ENCODE data around the gene RAP1GDS1. TPM values are rescaled to one million over a fixed set of nuclear protein-coding genes. Genes with fewer than 3 reads are reported as not detected.
"Not testable (repeated sequence)": the region's sequence is repeated elsewhere in the genome, so short reads cannot be mapped to it uniquely, and the experiment has no call there.

RAP1GDS1 gene
- polyA plus RNA-seq, 2 donors = 12.6 to 16.5 TPM

DNA sequence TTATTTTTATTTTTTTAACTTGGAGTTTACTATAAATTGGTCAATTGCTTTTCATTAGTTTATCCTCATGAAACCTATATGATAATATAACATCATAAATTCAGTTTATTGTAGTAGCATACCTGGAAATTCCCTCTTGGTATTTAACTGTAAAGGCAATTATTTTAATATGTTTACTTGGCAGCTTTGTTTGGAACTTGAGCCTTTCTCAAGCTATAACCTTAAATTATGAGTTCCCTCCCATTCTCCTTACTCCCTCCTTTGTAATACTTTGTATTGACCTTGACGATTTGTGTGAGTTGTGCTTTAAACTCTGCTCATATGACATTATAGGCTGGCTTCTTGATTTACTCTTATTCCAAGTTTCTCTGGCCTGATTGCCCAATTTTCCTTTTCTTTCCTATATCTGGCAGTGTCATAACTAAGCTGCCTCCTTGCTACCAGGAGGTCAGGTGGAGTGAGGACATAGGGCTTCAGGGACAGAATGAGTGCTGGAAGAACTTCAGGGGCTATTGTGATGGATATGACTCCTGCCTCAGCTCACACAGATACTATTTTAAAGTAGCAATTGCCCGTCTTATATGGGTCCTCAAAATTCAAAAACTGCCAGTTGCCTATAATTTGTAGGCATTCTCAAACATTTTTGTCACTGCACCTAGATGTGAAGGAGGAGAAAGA lies 77.7 kb downstream of the RAP1GDS1 start:
- 95% methylated on average over 2 of the region's 2 CpGs for WGBS, 2 donors
- Histone ChIP-seq H3K27ac (ENCODE audit: low read depth in 2 of 2, low read length in 1 of 2) (no peak overlapping the region), H3K9me3 (ENCODE audit: control insufficient read depth in 2 of 2, insufficient read depth in 1 of 2, low read depth in 1 of 2, low read length in 1 of 2) (no peaks in the 10 kb centered on the region), H3K27me3 (ENCODE audit: control insufficient read depth in 1 of 2, insufficient read depth in 2 of 2, low read length in 2 of 2) (no peaks in the 10 kb centered on the region), H3K4me1 (ENCODE audit: control insufficient read depth in 2 of 2, insufficient read depth in 2 of 2, low read length in 1 of 2) (no peaks in the 10 kb centered on the region), H3K36me3 (ENCODE audit: control insufficient read depth in 2 of 2, insufficient read depth in 2 of 2, low read length in 1 of 2) (no peaks in the 10 kb centered on the region), H3K4me3 (ENCODE audit: low read depth in 1 of 2, low read length in 2 of 2) (no peak overlapping the region)

DNA sequence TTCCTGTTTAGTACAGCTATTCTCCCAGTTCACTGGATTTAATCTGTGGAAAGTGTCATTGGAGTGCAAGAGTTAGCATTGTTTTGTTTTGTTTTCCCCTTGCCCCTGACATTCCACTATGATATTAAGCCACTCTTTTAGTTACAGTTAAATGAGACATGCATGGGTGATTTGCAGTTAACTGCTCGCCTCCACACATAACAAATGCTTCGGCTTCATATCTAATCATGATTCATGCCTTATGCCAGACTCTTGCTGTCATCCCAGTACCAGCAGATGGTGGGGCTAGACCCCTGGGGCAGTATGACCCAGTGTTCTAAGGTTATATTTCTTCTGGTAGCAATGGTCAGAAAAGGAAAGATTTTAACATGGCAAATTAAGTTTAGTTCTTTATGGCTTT lies 80.1 kb downstream of the RAP1GDS1 start:
- H3K4me3 ChIP-seq (ENCODE audit: low read depth in 1 of 2, low read length in 2 of 2) = no peak overlapping the region
- no peaks in the 10 kb centered on the region for H3K4me1 ChIP-seq (ENCODE audit: control insufficient read depth in 2 of 2, insufficient read depth in 2 of 2, low read length in 1 of 2)
- 68 to 76% methylated on average over 2 of the region's 2 CpGs for WGBS, 2 donors
- H3K27me3 ChIP-seq (ENCODE audit: control insufficient read depth in 1 of 2, insufficient read depth in 2 of 2, low read length in 2 of 2) = no peaks in the 10 kb centered on the region
- H3K9me3 ChIP-seq (ENCODE audit: control insufficient read depth in 2 of 2, insufficient read depth in 1 of 2, low read depth in 1 of 2, low read length in 1 of 2) = no peaks in the 10 kb centered on the region
- no peaks in the 10 kb centered on the region for H3K36me3 ChIP-seq (ENCODE audit: control insufficient read depth in 2 of 2, insufficient read depth in 2 of 2, low read length in 1 of 2)
- no peak overlapping the region for H3K27ac ChIP-seq (ENCODE audit: low read depth in 2 of 2, low read length in 1 of 2)

DNA sequence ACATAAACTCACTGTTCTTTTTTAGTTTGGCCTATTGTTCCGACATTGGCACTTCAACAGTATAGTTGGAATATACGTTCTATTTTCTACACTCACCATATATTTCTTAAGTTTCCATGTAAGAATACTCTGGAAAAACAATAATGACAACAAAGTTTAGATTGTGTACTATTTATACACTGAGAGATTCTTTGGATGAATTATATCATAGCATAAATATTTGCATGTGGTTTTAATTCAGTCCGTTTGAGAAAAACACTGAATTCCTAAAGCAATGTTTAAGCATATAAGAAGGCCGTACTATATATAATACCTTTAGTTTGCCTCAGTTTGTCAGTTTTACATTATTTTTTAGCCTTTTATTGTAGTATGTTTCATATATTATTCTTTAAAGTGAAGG lies 82.4 kb downstream of the RAP1GDS1 start:
- no peaks in the 10 kb centered on the region for H3K9me3 ChIP-seq (ENCODE audit: control insufficient read depth in 2 of 2, insufficient read depth in 1 of 2, low read depth in 1 of 2, low read length in 1 of 2)
- no peaks in the 10 kb centered on the region for H3K36me3 ChIP-seq (ENCODE audit: control insufficient read depth in 2 of 2, insufficient read depth in 2 of 2, low read length in 1 of 2)
- no peak overlapping the region for H3K27ac ChIP-seq (ENCODE audit: low read depth in 2 of 2, low read length in 1 of 2)
- 86 to 88% methylated on average over 4 of the region's 4 CpGs for WGBS, 2 donors
- H3K4me3 ChIP-seq (ENCODE audit: low read depth in 1 of 2, low read length in 2 of 2) = no peak overlapping the region
- no peaks in the 10 kb centered on the region for H3K27me3 ChIP-seq (ENCODE audit: control insufficient read depth in 1 of 2, insufficient read depth in 2 of 2, low read length in 2 of 2)
- H3K4me1 ChIP-seq (ENCODE audit: control insufficient read depth in 2 of 2, insufficient read depth in 2 of 2, low read length in 1 of 2) = no peaks in the 10 kb centered on the region

DNA sequence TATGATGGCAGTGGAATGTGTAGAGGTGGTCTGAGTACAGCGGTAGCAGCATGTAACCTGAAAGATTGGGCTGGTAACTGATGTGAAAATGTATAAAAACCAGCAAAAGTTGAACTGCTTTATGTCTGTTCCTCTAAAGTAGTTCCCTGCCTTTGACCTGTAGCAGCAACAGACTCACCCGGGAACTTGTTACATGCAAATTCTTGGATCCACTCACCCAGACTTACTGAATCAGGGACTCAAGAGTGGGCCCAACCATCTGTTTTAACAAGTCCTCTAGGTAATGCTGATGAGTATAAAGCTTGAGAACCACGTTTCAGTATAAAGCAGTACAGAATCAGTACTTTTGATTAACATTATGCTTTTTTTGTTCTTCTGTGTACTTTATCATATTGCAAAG lies 84.7 kb downstream of the RAP1GDS1 start:
- no peaks in the 10 kb centered on the region for H3K9me3 ChIP-seq (ENCODE audit: control insufficient read depth in 2 of 2, insufficient read depth in 1 of 2, low read depth in 1 of 2, low read length in 1 of 2)
- H3K27me3 ChIP-seq (ENCODE audit: control insufficient read depth in 1 of 2, insufficient read depth in 2 of 2, low read length in 2 of 2) = no peaks in the 10 kb centered on the region
- 82 to 91% methylated on average over 3 of the region's 3 CpGs for WGBS, 2 donors
- H3K4me1 ChIP-seq (ENCODE audit: control insufficient read depth in 2 of 2, insufficient read depth in 2 of 2, low read length in 1 of 2) = no peaks in the 10 kb centered on the region
- H3K27ac ChIP-seq (ENCODE audit: low read depth in 2 of 2, low read length in 1 of 2) = no peak overlapping the region
- H3K4me3 ChIP-seq (ENCODE audit: low read depth in 1 of 2, low read length in 2 of 2) = no peak overlapping the region
- H3K36me3 ChIP-seq (ENCODE audit: control insufficient read depth in 2 of 2, insufficient read depth in 2 of 2, low read length in 1 of 2) = no peaks in the 10 kb centered on the region

DNA sequence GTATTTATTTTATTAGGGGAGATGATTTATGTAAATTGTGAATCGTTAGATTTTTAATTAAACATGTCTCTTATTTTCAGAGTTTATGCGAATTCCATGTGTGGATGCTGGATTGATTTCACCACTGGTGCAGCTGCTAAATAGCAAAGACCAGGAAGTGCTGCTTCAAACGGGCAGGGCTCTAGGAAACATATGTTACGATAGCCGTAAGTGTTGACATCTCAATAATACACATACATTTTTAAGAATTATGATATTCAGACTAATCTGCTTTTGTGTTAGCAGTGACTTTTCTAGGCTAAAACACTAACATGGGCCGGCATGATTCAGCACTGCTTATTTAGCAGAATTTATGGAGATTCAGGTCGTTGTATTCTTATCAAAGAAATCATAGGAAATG lies 91.2 kb downstream of the RAP1GDS1 start:
- WGBS, 2 donors = 60 to 66% methylated on average over 7 of the region's 7 CpGs
- H3K4me1 ChIP-seq (ENCODE audit: control insufficient read depth in 2 of 2, insufficient read depth in 2 of 2, low read length in 1 of 2) = no peaks in the 10 kb centered on the region
- no peak overlapping the region for H3K4me3 ChIP-seq (ENCODE audit: low read depth in 1 of 2, low read length in 2 of 2)
- H3K9me3 ChIP-seq (ENCODE audit: control insufficient read depth in 2 of 2, insufficient read depth in 1 of 2, low read depth in 1 of 2, low read length in 1 of 2) = no peaks in the 10 kb centered on the region
- no peaks in the 10 kb centered on the region for H3K27me3 ChIP-seq (ENCODE audit: control insufficient read depth in 1 of 2, insufficient read depth in 2 of 2, low read length in 2 of 2)
- no peaks in the 10 kb centered on the region for H3K36me3 ChIP-seq (ENCODE audit: control insufficient read depth in 2 of 2, insufficient read depth in 2 of 2, low read length in 1 of 2)
- no peak overlapping the region for H3K27ac ChIP-seq (ENCODE audit: low read depth in 2 of 2, low read length in 1 of 2)

DNA sequence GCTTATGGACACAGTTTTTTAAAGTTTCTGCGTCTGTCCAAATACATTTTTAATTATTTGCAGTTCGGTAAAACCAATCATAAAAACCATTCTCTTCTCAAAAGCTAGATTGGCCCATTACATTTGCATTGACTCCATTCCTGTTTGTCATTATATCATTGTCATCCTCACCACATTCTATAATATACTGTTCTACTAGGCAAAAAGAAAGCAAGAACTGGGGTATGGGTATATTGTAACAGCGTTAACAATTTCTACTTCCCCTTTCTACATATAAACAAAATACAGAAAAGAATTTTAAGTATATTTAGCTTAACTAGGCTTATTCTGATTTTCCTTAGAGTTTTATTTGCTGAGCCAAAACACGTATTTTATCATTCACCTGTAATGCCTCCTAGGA lies 91.8 kb downstream of the RAP1GDS1 start:
- Histone ChIP-seq H3K36me3 (ENCODE audit: control insufficient read depth in 2 of 2, insufficient read depth in 2 of 2, low read length in 1 of 2) (no peaks in the 10 kb centered on the region), H3K27me3 (ENCODE audit: control insufficient read depth in 1 of 2, insufficient read depth in 2 of 2, low read length in 2 of 2) (no peaks in the 10 kb centered on the region), H3K27ac (ENCODE audit: low read depth in 2 of 2, low read length in 1 of 2) (no peak overlapping the region), H3K4me3 (ENCODE audit: low read depth in 1 of 2, low read length in 2 of 2) (no peak overlapping the region), H3K9me3 (ENCODE audit: control insufficient read depth in 2 of 2, insufficient read depth in 1 of 2, low read depth in 1 of 2, low read length in 1 of 2) (no peaks in the 10 kb centered on the region), H3K4me1 (ENCODE audit: control insufficient read depth in 2 of 2, insufficient read depth in 2 of 2, low read length in 1 of 2) (no peaks in the 10 kb centered on the region)
- 83% methylated on average over 4 of the region's 4 CpGs for WGBS, 2 donors

DNA sequence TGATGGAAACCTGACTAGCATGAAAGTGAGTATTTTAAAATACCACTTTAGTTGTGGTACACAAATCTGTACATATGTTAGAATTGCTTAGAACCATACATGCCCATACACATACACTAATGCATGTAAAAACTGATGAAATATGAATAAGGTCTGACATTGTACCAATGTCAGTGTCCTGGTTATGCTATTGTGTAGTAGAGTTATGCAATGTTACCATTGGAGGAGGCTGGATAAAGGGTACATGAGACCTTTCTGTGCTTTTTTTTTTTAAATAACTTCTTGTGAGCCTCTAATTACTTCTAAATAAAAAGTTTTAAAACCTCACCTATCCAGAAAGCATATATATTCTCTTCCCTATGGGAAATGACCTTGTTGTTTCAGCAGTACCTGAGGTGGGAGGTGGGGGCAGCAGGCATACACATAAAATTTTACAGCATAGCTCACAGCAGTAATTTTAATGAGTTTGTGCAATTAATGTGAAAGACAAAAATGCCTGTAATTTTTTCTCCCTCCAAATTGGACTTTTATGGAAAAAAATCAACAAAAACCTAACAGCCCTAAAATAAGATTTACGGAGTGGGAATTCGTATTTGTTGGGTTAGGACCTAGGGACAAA lies 97.6 kb downstream of the RAP1GDS1 start:
- Histone ChIP-seq H3K4me1 (ENCODE audit: control insufficient read depth in 2 of 2, insufficient read depth in 2 of 2, low read length in 1 of 2) (no peaks in the 10 kb centered on the region), H3K4me3 (ENCODE audit: low read depth in 1 of 2, low read length in 2 of 2) (no peak overlapping the region), H3K9me3 (ENCODE audit: control insufficient read depth in 2 of 2, insufficient read depth in 1 of 2, low read depth in 1 of 2, low read length in 1 of 2) (no peaks in the 10 kb centered on the region), H3K36me3 (ENCODE audit: control insufficient read depth in 2 of 2, insufficient read depth in 2 of 2, low read length in 1 of 2) (no peaks in the 10 kb centered on the region), H3K27me3 (ENCODE audit: control insufficient read depth in 1 of 2, insufficient read depth in 2 of 2, low read length in 2 of 2) (no peaks in the 10 kb centered on the region), H3K27ac (ENCODE audit: low read depth in 2 of 2, low read length in 1 of 2) (no peak overlapping the region)
- 94 to 98% methylated on average over 2 of the region's 2 CpGs for WGBS, 2 donors

DNA sequence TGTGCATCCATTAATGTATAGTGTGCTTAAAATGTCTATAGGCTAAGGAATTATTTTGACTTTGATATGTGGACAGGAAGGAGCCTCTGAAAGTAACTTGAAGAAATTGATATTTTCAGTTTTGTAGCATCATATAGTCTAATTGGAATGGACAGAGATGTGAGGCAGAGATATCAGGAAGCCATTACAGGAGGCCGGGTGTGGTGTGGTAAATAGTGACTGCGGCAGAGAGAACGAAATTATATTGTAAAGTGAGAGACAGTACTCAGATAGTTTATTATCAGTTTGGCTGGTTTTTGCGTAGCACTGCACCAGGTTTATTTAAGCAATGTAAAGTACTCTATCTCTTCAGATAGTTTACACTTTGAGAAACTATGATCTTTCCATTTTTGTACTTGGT lies 98.5 kb downstream of the RAP1GDS1 start:
- Histone ChIP-seq H3K27ac (ENCODE audit: low read depth in 2 of 2, low read length in 1 of 2) (no peak overlapping the region), H3K4me3 (ENCODE audit: low read depth in 1 of 2, low read length in 2 of 2) (no peak overlapping the region), H3K27me3 (ENCODE audit: control insufficient read depth in 1 of 2, insufficient read depth in 2 of 2, low read length in 2 of 2) (no peaks in the 10 kb centered on the region), H3K36me3 (ENCODE audit: control insufficient read depth in 2 of 2, insufficient read depth in 2 of 2, low read length in 1 of 2) (no peaks in the 10 kb centered on the region), H3K4me1 (ENCODE audit: control insufficient read depth in 2 of 2, insufficient read depth in 2 of 2, low read length in 1 of 2) (no peaks in the 10 kb centered on the region), H3K9me3 (ENCODE audit: control insufficient read depth in 2 of 2, insufficient read depth in 1 of 2, low read depth in 1 of 2, low read length in 1 of 2) (no peaks in the 10 kb centered on the region)
- WGBS, 2 donors = 95% methylated on average over 4 of the region's 4 CpGs

DNA sequence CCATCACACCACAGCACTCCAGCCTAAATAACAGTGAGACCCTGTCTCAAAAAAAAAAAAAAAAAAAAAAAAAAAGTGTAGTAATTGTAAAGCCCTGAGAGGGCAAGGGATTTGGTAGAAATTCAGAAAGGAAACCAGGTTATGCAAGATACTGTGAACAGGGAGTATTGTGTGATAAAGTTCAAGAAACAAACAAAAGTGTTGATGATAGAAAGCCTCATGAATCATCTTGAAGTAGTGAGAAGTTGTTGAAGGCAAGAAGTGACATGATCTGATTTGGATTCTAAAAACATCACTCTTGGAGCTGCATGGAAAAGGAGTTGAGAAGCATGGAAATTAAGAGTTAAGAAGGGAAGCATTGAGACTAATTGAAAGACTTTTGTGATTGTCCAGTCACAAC lies 102.2 kb downstream of the RAP1GDS1 start:
- H3K27me3 ChIP-seq (ENCODE audit: control insufficient read depth in 1 of 2, insufficient read depth in 2 of 2, low read length in 2 of 2) = no peaks in the 10 kb centered on the region
- no peaks in the 10 kb centered on the region for H3K9me3 ChIP-seq (ENCODE audit: control insufficient read depth in 2 of 2, insufficient read depth in 1 of 2, low read depth in 1 of 2, low read length in 1 of 2)
- H3K36me3 ChIP-seq (ENCODE audit: control insufficient read depth in 2 of 2, insufficient read depth in 2 of 2, low read length in 1 of 2) = peaks cover 0 to 6% of the 10 kb centered on the region in 2 donors
- H3K27ac ChIP-seq (ENCODE audit: low read depth in 2 of 2, low read length in 1 of 2) = no peak overlapping the region
- no peaks in the 10 kb centered on the region for H3K4me1 ChIP-seq (ENCODE audit: control insufficient read depth in 2 of 2, insufficient read depth in 2 of 2, low read length in 1 of 2)
- H3K4me3 ChIP-seq (ENCODE audit: low read depth in 1 of 2, low read length in 2 of 2) = no peak overlapping the region

DNA sequence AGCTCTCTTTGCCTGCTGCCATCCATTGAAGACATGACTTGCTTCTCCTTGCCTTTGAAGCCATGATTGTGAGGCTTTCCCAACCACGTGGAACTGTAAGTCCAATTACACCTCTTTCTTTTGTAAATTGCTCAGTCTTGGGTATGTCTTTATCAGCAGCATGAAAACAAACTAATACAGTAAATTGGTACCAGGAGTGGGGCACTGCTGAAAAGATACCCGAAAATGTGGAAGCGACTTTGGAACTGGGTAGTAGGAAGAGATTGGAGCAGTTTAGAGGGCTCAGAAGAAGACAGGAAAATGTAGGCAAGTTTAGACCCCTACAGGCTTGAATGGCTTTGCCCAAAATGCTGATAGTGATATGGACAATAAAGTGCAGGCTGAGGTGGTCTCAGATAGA lies 105.1 kb downstream of the RAP1GDS1 start:
- WGBS, 2 donors = 97 to 99% methylated on average over 3 of the region's 3 CpGs
- not testable (repeated sequence) for H3K4me1 ChIP-seq (ENCODE audit: control insufficient read depth in 2 of 2, insufficient read depth in 2 of 2, low read length in 1 of 2); H3K36me3 ChIP-seq (ENCODE audit: control insufficient read depth in 2 of 2, insufficient read depth in 2 of 2, low read length in 1 of 2); H3K4me3 ChIP-seq (ENCODE audit: low read depth in 1 of 2, low read length in 2 of 2); H3K27ac ChIP-seq (ENCODE audit: low read depth in 2 of 2, low read length in 1 of 2); H3K9me3 ChIP-seq (ENCODE audit: control insufficient read depth in 2 of 2, insufficient read depth in 1 of 2, low read depth in 1 of 2, low read length in 1 of 2); H3K27me3 ChIP-seq (ENCODE audit: control insufficient read depth in 1 of 2, insufficient read depth in 2 of 2, low read length in 2 of 2)
